GM12874 (cell line): ENCODE measurements around the gene PPID.

ENCODE experiments used
- CTCF ChIP-seq: IDR thresholded peaks from 2 replicates; pipeline ENCODE4 v1.5.1; 2011; ENCODE audit warnings: low read depth, mild to moderate bottlenecking, control low read depth, low read length, moderate library complexity; ENCODE audit not compliant: insufficient read depth

The PPID gene

GRCh38 chr4:158726633-158727032 is 3.4 kb upstream of the PPID start:
- TF ChIP-seq CTCF, result no peak

GRCh38 chr4:158724637-158725036 is 1.4 kb upstream of the PPID start:
- TF ChIP-seq CTCF, result no peak

GRCh38 chr4:158722291-158722916 is 792 bp downstream of the PPID start:
- no peak for TF ChIP-seq CTCF

- TF ChIP-seq CTCF, result no peak
Measured at GRCh38 chr4:158721680-158722079, 1.5 kb downstream of the PPID start.

- no peak for TF ChIP-seq CTCF
Measured at GRCh38 chr4:158715802-158716201, 7.4 kb downstream of the PPID start.

- no peak for TF ChIP-seq CTCF
Measured at GRCh38 chr4:158714937-158715336, 8.3 kb downstream of the PPID start.

GRCh38 chr4:158710814-158711213 is 12.4 kb downstream of the PPID start:
- no peak for TF ChIP-seq CTCF

- no peak for TF ChIP-seq CTCF
Measured at GRCh38 chr4:158704274-158704673, 18.9 kb downstream of the PPID start.
